Stimulated activated naive B cell treated with anti-CD40 and anti-IgM and Interleukin-4, amounts not matched to agents 10 μg/mL and 1 μg/mL and 100 μg/mL, for 72 hours (primary cell): ENCODE measurements around the gene SELPLG.
"Not testable (repeated sequence)": the region's sequence is repeated elsewhere in the genome, so short reads cannot be mapped to it uniquely, and the experiment has no call there.

ENCODE experiments used
- ATAC-seq, 2 donors: fragments of 150-1000 bp; cut with Tn5 transposase; replicated peaks; 2 replicates each; pipeline ENCODE4 v1.10.0; 2021; ENCODE audit warnings: moderate library complexity in 1 of 2
- DNase-seq: peaks from one replicate; pipeline ENCODE4 v3.0.0; 2021
- H3K27ac Mint-ChIP-seq: one replicate; pipeline ENCODE4 v1.8.0; 2022; ENCODE audit warnings: mild to moderate bottlenecking, mixed read lengths
- H3K27me3 Mint-ChIP-seq, 2 donors: one replicate each; pipeline ENCODE4 v1.8.0; 2022; ENCODE audit warnings: mixed read lengths in 2 of 2
- H3K36me3 Mint-ChIP-seq, 2 donors: one replicate each; pipeline ENCODE4 v1.8.0; 2022; ENCODE audit warnings: mixed read lengths in 2 of 2, mild to moderate bottlenecking in 1 of 2
- H3K4me1 Mint-ChIP-seq, 2 donors: one replicate each; pipeline ENCODE4 v1.8.0; 2022; ENCODE audit warnings: mixed read lengths in 2 of 2, mild to moderate bottlenecking in 1 of 2
- H3K4me3 Mint-ChIP-seq, 2 donors: one replicate each; pipeline ENCODE4 v1.8.0; 2022; ENCODE audit warnings: mild to moderate bottlenecking in 2 of 2, mixed read lengths in 2 of 2, moderate library complexity in 1 of 2
- H3K9me3 Mint-ChIP-seq, 2 donors: one replicate each; pipeline ENCODE4 v1.8.0; 2022; ENCODE audit warnings: mixed read lengths in 2 of 2, mild to moderate bottlenecking in 1 of 2

Gene SELPLG

DNA sequence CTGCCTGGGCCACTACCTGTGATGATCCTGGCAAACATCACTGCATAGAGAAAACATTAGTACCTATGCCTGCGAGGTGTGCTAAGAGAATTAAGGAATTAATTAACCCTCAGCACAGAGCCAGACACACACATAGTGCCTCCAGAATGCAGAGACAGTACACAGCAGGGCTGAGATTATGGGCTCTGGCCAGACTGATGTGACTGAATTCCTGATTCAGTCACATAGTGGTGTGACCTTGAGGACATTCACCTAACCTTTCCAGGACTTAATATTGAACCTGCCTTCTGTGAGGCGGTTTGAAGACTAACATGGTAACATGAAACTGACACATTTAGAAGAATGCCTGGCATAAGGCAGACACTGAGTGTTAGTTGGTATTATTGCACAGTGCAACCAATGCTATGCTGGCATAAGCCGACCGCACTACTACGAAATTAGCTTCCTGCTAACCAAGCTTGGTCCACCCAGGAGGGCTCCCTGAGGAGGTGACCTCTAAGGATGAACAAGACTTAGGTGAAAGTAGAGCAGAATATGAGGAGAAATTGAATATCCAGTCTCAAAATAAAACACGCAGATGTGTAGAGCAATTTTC lies 32.0 kb upstream of the SELPLG start:
- Mint-ChIP-seq H3K4me3 (no peak overlapping the region), H3K27ac (peak overlapping the region; percentile 31), H3K4me1 (peaks cover 32 to 58% of the 10 kb centered on the region in 2 donors), H3K27me3 (no peaks in the 10 kb centered on the region), H3K36me3 (peaks cover under 1 to 11% of the 10 kb centered on the region in 2 donors), H3K9me3 (no peaks in the 10 kb centered on the region)
- DNase-seq (no peak), ATAC-seq (no peak)

DNA sequence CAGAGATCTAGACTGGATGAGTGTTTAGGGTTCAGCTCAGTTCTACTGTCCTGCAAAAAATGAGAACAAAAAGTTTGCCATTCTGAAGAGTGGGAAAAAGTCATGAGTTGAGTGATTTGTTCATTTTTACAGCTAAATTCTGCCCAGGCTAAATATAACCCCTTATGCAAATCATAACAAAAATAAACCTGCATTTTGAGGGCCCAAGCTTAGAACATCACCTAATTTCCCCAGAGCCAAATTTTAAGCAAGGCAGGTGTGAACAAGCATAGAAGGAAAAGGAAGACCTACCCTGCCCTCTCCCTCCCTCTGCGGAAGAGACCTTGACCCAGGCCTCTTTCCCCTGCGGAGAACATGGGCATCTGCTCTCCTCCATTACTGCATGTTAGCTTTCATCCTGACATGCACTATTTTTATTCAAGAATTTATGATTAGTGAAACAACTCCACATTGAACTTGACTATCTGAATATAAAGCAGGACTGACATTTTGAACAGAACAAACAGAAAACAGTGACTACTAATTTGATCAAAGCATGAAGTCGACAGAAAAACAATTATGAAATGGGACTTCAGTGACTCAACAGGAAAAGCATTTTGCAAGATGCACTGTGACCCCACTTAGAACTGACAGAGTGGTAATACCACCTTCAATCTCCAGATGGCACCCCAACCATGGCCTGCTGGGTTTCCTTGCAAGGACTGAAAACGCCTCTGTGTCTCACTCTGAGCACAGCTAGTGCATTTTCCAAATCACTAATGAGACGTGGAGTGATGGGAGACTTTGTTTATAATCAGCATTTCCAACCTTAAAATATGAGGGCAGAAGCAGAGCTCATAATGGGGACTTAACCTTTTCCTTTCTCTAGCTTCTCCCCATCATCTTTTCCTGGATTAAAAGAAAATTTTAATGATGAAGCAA lies 30.9 kb upstream of the SELPLG start:
- Mint-ChIP-seq H3K4me1 (peaks cover 32 to 57% of the 10 kb centered on the region in 2 donors), H3K9me3 (no peaks in the 10 kb centered on the region), H3K27ac (peak overlapping the region; percentile 92), H3K27me3 (no peaks in the 10 kb centered on the region), H3K4me3 (peak overlapping the region; percentile 61 to 63), H3K36me3 (peaks cover 0 to 5% of the 10 kb centered on the region in 2 donors)
- DNase-seq (peak; percentile 74), ATAC-seq (peak; percentile 95 to 96)

DNA sequence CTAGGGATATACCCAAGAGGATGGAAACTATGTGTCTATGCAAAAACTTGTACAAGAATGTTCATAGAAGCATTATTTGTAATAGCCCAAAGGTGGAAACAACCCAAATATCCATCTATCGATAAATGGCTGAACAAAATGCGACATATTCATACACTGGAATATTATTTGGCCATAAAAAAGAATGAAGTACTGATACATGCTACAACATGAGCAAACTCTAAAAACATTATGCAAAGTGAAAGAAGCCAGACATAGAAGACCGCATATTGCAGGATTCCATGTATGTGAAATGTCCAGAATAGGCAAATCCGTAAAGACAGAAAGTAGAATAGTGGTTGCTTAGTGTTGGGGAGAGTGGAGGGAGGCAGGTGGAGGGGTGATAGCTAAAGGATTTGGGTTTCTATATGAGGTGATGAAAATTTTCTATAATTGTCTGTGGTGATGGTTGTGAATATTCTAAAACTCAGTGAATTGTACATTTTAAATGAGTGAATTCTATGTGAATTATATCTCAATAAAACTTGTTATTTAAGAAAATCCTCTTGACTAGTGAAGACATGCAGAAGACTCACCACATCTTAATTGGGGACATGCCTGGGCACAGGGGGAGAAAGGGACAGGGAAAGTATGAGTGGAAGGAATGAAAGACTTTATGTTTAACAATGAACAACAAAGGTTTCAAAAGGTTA lies 29.8 kb upstream of the SELPLG start:
- ATAC-seq (no peak), DNase-seq (no peak)
- peak overlapping the region in 1 of 2 donors; percentile 9 for H3K4me3 Mint-ChIP-seq
- H3K27me3 Mint-ChIP-seq = no peaks in the 10 kb centered on the region
- peak overlapping the region; percentile 62 for H3K27ac Mint-ChIP-seq
- peaks cover 2 to 9% of the 10 kb centered on the region in 2 donors for H3K36me3 Mint-ChIP-seq
- H3K9me3 Mint-ChIP-seq = no peaks in the 10 kb centered on the region
- peaks cover 32 to 53% of the 10 kb centered on the region in 2 donors for H3K4me1 Mint-ChIP-seq

DNA sequence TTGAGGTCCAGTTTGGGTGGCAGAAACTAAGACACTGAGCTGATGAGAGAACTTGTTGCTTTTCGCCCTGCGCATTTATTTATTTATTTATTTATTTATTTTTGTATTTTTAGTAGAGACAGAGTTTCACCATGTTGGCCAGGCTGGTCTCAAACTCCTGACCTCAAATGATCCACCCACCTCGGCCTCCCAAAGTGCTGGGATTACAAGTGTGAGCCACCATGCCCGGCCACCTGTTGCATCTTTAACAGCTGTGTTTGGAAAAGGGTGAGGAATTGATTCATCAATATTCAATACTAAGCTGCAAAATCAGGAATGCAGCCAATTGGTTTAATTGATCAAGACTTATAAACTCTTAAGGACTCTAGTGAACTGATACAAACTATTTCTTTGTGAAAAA lies 24.4 kb upstream of the SELPLG start:
- H3K27me3 Mint-ChIP-seq, H3K4me3 Mint-ChIP-seq, DNase-seq, H3K27ac Mint-ChIP-seq, ATAC-seq, H3K9me3 Mint-ChIP-seq: not testable (repeated sequence)
- H3K4me1 Mint-ChIP-seq = peaks cover 17 to 22% of the 10 kb centered on the region in 2 donors
- H3K36me3 Mint-ChIP-seq = peaks cover 23 to 28% of the 10 kb centered on the region in 2 donors

DNA sequence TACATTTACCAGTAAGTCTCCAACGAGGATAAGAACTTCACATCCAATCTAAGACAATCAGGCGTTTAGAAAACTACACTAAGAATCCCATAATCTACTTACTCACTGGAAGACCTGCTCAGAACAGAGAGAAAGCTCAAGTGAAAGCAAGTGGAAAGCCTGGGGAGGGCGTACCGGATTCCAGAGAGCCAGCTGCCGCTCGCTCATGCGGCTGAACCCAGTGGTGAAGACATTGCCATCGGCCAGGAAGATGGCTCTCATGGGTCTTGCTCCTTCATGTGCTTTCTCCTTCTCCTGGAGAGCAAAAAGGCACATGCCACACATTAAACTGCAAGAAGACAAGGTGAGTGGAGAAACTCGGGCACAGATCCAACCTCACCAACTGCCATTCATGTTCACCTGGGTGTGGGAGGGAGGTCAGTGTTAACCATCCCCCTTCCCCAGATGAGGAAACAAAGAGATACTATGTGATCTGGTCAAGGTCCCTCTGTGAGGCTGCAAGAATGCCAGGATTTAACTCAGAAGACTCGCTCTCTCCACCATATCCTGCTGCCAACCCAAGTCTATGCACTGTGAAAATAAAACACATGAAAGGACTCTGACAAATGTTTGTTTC lies 23.5 kb upstream of the SELPLG start:
- DNase-seq (no peak), ATAC-seq (no peak)
- H3K9me3 Mint-ChIP-seq = no peaks in the 10 kb centered on the region
- peaks cover 20 to 25% of the 10 kb centered on the region in 2 donors for H3K4me1 Mint-ChIP-seq
- no peak overlapping the region for H3K4me3 Mint-ChIP-seq
- no peak overlapping the region for H3K27ac Mint-ChIP-seq
- no peaks in the 10 kb centered on the region for H3K27me3 Mint-ChIP-seq
- peaks cover 25 to 33% of the 10 kb centered on the region in 2 donors for H3K36me3 Mint-ChIP-seq

DNA sequence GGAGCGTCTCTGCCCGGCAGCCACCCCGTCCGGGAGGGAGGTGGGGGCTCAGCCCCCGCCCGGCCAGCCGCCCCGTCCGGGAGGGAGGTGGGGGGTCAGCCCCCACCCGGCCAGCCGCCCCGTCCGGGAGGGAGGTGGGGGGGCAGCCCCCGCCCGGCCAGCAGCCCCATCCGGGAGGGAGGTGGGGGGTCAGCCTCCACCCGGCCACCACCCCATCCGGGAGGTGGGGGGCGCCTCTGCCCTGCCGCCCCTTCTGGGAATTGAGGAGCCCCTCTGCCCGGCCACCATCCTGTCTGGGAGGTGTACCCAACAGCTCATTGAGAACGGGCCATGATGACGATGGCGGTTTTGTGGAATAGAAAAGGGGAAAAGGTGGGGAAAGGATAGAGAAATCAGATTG lies 22.6 kb upstream of the SELPLG start:
- H3K4me3 Mint-ChIP-seq, DNase-seq, ATAC-seq, H3K9me3 Mint-ChIP-seq, H3K27me3 Mint-ChIP-seq: not testable (repeated sequence)
- H3K4me1 Mint-ChIP-seq = peaks cover 20 to 21% of the 10 kb centered on the region in 2 donors
- H3K27ac Mint-ChIP-seq = peak overlapping the region; percentile 9
- peaks cover 27 to 33% of the 10 kb centered on the region in 2 donors for H3K36me3 Mint-ChIP-seq

DNA sequence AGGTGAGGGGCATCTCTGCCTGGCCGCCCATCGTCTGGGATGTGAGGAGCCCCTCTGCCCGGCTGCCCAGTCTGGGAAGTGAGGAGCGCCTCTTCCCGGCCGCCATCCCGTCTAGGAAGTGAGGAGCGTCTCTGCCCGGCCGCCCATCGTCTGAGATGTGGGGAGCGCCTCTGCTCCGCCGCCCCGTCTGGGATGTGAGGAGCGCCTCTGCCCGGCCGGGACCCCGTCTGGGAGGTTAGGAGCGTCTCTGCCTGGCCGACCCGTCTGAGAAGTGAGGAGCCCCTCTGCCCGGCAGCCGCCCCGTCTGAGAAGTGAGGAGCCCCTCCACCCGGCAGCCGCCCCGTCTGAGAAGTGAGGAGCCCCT lies 22.1 kb upstream of the SELPLG start:
- H3K9me3 Mint-ChIP-seq, H3K27me3 Mint-ChIP-seq, DNase-seq, H3K27ac Mint-ChIP-seq, H3K4me3 Mint-ChIP-seq, ATAC-seq: not testable (repeated sequence)
- H3K4me1 Mint-ChIP-seq = peaks cover 20 to 21% of the 10 kb centered on the region in 2 donors
- peaks cover 27 to 33% of the 10 kb centered on the region in 2 donors for H3K36me3 Mint-ChIP-seq

DNA sequence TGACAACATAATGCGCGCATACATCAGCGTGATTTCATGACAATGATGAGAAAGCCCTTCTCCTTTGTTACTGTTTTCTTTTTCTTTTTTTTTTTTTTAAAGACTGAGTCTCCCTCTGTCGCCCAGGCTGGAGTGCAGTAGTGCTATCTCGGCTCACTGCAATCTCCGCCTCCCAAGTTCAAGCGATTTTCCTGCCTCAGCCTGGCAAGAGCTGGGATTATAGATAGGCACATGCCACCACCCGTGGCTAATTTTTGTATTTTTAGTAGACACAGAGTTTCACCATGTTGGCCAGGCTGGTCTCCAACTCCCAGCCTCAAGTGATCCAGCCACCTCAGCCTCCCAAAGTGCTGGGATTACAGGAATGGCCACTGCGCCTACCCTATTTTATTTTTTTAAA lies 20.9 kb upstream of the SELPLG start:
- not testable (repeated sequence) for H3K9me3 Mint-ChIP-seq, ATAC-seq, H3K4me3 Mint-ChIP-seq, H3K27me3 Mint-ChIP-seq, DNase-seq
- Mint-ChIP-seq H3K36me3 (peaks cover 29 to 35% of the 10 kb centered on the region in 2 donors), H3K4me1 (peaks cover 23 to 24% of the 10 kb centered on the region in 2 donors), H3K27ac (peak overlapping the region; percentile 25)

DNA sequence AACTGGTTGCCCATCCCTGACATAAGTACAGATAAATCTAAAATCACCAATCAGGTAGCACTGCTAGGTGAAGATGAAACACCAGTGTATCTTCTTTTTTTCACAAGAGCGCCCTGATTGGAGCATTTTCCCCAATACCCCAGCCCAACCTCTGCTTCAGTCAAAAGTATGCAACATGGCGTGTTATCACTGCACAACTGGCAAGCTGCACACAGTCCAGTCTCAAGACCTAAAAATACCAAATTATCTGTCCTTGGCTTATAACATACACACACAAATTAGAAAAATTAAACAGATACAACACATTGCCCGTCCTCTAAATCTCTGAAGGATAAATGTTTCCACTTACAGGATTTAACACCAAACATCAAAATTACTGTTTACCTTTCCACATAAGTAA lies 20.2 kb upstream of the SELPLG start:
- peak overlapping the region; percentile 51 for H3K27ac Mint-ChIP-seq
- no peaks in the 10 kb centered on the region for H3K27me3 Mint-ChIP-seq
- DNase-seq (no peak), ATAC-seq (no peak)
- peaks cover 33 to 42% of the 10 kb centered on the region in 2 donors for H3K36me3 Mint-ChIP-seq
- peaks cover 27 to 30% of the 10 kb centered on the region in 2 donors for H3K4me1 Mint-ChIP-seq
- no peaks in the 10 kb centered on the region for H3K9me3 Mint-ChIP-seq
- no peak overlapping the region for H3K4me3 Mint-ChIP-seq

DNA sequence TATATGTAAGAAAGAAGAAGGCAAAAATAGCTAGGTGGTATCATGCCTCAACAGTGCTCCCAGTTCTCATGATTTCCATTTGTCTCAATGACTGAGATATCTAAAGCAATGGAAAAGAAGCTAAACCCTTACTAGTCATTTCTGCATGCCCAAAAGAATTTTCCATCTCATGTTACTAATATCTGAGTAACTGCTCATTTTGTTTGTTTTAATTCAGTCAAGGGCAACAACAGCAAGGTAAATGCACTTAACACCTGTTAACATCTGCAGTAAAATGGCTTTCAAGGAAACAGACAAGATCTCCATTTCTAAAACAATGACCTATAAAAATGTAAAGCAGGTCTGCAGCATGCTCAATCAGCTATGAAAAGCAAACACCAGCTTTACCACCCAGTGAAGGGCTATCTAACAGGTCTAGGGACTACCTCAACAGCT lies 19.4 kb upstream of the SELPLG start:
- peak; percentile 73 to 74 for ATAC-seq

DNA sequence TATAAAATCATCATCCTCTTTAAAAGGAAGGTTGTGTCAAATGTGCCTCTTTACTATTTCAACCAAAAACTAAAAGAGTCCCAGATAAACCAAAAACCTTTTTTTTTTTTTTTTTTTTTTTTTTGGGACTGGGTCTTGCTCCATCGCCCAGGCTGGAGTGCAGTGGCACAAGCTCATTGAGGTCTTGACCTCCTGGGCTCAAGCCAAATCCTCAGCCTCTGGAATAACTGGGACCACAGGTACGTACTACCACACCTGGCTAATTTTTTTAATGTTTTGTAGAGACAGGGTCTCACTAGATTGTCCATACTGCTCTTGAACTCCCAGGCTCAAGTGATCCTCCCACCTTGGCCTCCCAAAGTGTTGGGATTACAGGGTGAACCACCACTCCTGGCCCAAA lies 16.4 kb upstream of the SELPLG start:
- DNase-seq = no peak
- Mint-ChIP-seq H3K4me3 (no peak overlapping the region), H3K9me3 (no peaks in the 10 kb centered on the region), H3K36me3 (peaks cover 30 to 44% of the 10 kb centered on the region in 2 donors), H3K27ac (no peak overlapping the region), H3K4me1 (peaks cover 37 to 64% of the 10 kb centered on the region in 2 donors), H3K27me3 (no peaks in the 10 kb centered on the region)
- ATAC-seq = no peak

More for the DNA sequence above, 19.4 kb upstream of the SELPLG start:
- peaks cover 29 to 38% of the 10 kb centered on the region in 2 donors for H3K4me1 Mint-ChIP-seq
- peaks cover 36 to 44% of the 10 kb centered on the region in 2 donors for H3K36me3 Mint-ChIP-seq
- H3K27me3 Mint-ChIP-seq = no peaks in the 10 kb centered on the region
- no peaks in the 10 kb centered on the region for H3K9me3 Mint-ChIP-seq
- H3K4me3 Mint-ChIP-seq = no peak overlapping the region
- peak overlapping the region; percentile 84 for H3K27ac Mint-ChIP-seq
- no peak for DNase-seq

DNA sequence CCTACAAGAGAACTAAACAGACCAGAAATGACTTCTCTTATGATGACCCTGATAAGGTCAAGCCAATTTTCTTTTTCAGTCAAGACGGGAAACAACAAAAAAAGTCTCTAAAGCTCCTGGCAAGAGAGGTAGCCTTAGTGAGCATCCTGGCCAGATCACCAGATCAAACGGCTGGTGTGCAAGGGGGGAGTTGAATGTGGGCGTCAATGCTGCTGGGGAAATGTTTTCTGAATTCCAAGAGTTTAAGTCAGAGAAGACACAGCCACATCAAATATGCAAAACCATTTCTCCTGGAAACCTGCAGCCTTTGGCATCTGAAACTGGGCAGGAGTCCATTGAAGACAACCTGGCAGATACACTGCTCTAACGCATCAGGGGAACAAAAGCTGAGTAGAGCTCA lies 16.0 kb upstream of the SELPLG start:
- ATAC-seq = no peak
- Mint-ChIP-seq H3K4me1 (peaks cover 39 to 69% of the 10 kb centered on the region in 2 donors), H3K36me3 (peaks cover 30 to 48% of the 10 kb centered on the region in 2 donors), H3K27ac (peak overlapping the region; percentile 3), H3K9me3 (no peaks in the 10 kb centered on the region), H3K4me3 (no peak overlapping the region), H3K27me3 (no peaks in the 10 kb centered on the region)
- no peak for DNase-seq

DNA sequence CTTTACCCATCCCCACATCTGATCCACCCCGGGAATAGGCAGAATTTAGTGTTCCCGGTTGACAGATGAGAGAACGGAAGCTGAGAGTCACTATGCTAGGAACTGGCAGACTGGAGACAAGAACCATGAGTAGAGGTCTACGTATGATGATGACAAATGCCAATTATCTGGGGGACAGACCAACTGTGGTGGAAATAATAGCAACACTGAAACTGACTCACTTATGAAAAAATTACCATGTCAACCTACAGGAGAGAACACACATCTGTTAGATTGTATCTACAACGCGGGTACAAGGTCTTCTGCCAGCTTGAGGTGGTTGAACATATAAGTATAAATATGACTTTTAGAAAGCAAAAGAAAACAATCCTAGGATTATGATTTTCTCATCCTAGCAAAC lies 15.4 kb upstream of the SELPLG start:
- no peaks in the 10 kb centered on the region for H3K27me3 Mint-ChIP-seq
- peak overlapping the region; percentile 3 for H3K27ac Mint-ChIP-seq
- H3K9me3 Mint-ChIP-seq = no peaks in the 10 kb centered on the region
- no peak for ATAC-seq
- H3K4me1 Mint-ChIP-seq = peaks cover 40 to 71% of the 10 kb centered on the region in 2 donors
- H3K4me3 Mint-ChIP-seq = no peak overlapping the region
- no peak for DNase-seq
- peaks cover 30 to 54% of the 10 kb centered on the region in 2 donors for H3K36me3 Mint-ChIP-seq

DNA sequence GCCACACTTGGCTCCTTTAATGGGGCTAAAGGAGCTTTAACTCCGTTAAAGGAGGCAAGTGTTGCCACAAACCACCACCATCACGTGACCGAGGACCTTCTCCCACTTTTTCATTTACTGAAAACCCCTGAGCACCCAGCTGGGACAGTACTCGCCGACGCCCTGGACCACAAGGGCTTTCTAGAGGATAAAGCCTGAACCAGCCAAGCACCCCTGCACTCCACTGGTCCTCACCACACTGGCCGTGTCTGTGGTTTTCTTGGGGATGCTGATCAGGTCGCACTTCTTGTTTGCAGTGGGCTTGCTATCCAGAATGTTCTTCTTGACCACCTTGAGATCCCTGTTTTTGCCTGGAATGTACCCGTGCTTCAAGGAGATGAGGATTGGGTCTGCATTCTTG lies 14.7 kb upstream of the SELPLG start:
- H3K9me3 Mint-ChIP-seq = no peaks in the 10 kb centered on the region
- H3K36me3 Mint-ChIP-seq = peaks cover 30 to 59% of the 10 kb centered on the region in 2 donors
- ATAC-seq = no peak
- H3K4me1 Mint-ChIP-seq = peaks cover 36 to 69% of the 10 kb centered on the region in 2 donors
- H3K27ac Mint-ChIP-seq = peak overlapping the region; percentile 2
- DNase-seq = no peak
- H3K27me3 Mint-ChIP-seq = no peaks in the 10 kb centered on the region
- no peak overlapping the region for H3K4me3 Mint-ChIP-seq
